ENCODE data around the gene ACCS.

DNA sequence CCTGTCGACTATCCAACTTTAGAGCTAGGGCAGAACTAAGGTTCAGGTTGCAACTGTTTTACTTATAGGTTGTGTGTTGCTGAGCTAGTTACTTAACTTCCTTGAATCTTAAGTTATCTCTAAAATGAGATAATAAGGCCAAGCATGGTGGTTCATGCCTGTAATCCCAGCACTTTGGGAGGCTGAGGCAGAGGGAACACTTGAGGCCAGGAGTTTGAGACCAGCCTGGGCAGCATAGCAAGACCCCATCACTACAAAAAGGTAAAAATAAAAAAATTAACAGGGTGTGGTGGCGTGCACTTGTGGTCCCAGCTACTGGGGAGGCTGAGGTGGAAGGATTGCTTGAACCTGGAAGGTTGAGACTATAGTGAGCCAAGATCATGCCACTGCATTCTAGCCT lies 2.1 kb downstream of the ACCS start:
- TF ChIP-seq, protein P1, sequence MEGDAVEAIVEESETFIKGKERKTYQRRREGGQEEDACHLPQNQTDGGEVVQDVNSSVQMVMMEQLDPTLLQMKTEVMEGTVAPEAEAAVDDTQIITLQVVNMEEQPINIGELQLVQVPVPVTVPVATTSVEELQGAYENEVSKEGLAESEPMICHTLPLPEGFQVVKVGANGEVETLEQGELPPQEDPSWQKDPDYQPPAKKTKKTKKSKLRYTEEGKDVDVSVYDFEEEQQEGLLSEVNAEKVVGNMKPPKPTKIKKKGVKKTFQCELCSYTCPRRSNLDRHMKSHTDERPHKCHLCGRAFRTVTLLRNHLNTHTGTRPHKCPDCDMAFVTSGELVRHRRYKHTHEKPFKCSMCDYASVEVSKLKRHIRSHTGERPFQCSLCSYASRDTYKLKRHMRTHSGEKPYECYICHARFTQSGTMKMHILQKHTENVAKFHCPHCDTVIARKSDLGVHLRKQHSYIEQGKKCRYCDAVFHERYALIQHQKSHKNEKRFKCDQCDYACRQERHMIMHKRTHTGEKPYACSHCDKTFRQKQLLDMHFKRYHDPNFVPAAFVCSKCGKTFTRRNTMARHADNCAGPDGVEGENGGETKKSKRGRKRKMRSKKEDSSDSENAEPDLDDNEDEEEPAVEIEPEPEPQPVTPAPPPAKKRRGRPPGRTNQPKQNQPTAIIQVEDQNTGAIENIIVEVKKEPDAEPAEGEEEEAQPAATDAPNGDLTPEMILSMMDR (IDR thresholded peaks at IDR 0.05; ENCODE audit: extremely low read depth in 1 of 2, insufficient read depth in 1 of 2, low read depth in 1 of 2, low read length in 2 of 2), result no peak
- TF ChIP-seq EZH2 (IDR thresholded peaks at IDR 0.05; ENCODE audit: borderline replicate concordance, low read depth, low read length, severe bottlenecking), result no peak
- TF ChIP-seq POLR2AphosphoS5 (IDR thresholded peaks at IDR 0.05; ENCODE audit: insufficient read depth, low read depth, low read length), result no peak
- TF ChIP-seq POLR2A (IDR thresholded peaks at IDR 0.05; ENCODE audit: low read depth, low read length), result no peak
- TF ChIP-seq, protein P2, sequence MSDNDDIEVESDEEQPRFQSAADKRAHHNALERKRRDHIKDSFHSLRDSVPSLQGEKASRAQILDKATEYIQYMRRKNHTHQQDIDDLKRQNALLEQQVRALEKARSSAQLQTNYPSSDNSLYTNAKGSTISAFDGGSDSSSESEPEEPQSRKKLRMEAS (IDR thresholded peaks at IDR 0.05; ENCODE audit: insufficient read depth, insufficient read length), result no peak
- TF ChIP-seq FOS (IDR thresholded peaks at IDR 0.05; ENCODE audit: borderline replicate concordance, insufficient read depth, low read length), result no peak
- no peak for TF ChIP-seq JUN (IDR thresholded peaks at IDR 0.05; ENCODE audit: borderline replicate concordance, insufficient read depth, insufficient read length, low read depth)
- TF ChIP-seq MYC (IDR thresholded peaks at IDR 0.05; ENCODE audit: low read depth, low read length), result no peak
- TF ChIP-seq GATA2 (IDR thresholded peaks at IDR 0.05; ENCODE audit: insufficient read depth, insufficient read length, low read depth, low read length), result no peak
